Epithelial cell of prostate (primary cell): Measurements from ENCODE around the gene ARHGEF16.

Source experiments
- DNase-seq: peaks from one replicate; pipeline ENCODE4 v3.0.0-alpha.2; 2011; ENCODE audit warnings: low read depth, low spot score
- H3K27ac ChIP-seq: fragments of 450-650 bp; 2 replicates; pipeline ENCODE4 v1.5.1; 2017; ENCODE audit warnings: mild to moderate bottlenecking

The ARHGEF16 gene

DNA sequence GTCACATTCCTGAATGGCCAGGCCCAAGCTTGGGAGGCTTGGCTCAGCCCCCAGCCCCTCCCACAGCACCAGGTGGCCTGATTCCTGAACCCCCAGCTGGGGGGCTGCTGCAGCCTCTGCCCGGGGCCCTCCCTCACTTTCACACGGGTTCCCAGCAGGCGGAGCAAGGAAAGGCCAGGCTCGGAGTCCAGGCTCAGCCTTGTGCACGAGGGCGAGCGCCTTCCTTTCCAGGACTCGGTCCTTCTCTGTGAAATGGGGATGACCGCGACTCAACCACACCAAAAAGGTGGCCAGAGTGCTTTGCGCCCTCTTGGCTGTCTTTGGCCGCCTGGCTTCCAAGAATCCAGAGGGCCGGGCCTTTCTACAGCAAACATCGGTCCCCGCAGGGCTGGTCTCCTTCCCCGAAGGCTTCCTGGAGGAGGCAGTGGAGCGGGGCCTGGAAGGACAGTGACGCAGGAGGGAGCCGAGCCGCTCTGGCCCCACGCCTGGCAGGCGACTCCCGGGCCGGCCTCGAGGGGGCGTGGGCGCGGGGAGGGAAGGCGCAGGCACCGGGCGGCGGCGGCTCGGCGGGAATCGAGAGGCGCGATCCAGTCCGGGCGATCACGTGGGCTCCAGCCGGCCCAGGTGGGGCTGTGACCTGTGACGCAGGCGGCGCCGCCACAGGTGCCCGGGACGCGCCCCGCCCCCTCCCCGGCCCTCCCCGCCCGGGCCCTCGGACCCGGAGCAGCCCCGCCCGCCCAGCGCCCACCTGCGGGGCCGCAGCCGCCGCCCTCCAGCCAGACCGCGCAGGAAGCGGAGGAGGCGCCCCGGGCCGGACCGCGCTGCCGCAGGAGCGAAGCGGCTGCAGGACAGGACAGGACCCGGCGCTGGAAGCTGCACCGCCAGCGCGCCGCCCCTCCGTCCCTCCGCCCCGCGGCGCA, at the start of gene ARHGEF16:
ARHGEF16 (plus strand) TSS at position 775 of the 920 bp plus-strand sequence. CDS start 8,420 bp downstream, outside the sequence.
- no peak for DNase-seq
- H3K27ac ChIP-seq, result peak within 1 kb of the TSS; percentile 46

DNA sequence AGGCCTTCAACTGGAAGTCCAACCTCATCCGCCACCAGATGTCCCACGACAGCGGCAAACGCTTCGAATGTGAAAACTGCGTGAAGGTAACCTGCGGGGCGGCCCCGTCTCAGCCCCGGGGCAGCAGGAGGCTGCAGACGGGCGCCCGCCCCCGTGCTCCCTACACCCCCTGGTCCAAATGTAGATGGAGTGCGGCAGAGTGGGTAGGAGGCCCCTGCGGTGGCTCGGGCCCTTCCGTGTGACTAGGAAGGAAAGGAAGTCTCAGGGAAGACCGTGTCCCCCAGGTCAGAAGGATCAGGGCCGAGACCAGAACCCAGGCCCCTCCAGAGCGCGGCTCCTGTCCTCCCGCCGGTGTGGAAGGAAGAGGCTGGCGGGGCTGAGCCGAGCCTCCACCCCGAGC, 49.7 kb upstream of the ARHGEF16 start:
- DNase-seq, result no peak
- H3K27ac ChIP-seq, result no peak overlapping the region

DNA sequence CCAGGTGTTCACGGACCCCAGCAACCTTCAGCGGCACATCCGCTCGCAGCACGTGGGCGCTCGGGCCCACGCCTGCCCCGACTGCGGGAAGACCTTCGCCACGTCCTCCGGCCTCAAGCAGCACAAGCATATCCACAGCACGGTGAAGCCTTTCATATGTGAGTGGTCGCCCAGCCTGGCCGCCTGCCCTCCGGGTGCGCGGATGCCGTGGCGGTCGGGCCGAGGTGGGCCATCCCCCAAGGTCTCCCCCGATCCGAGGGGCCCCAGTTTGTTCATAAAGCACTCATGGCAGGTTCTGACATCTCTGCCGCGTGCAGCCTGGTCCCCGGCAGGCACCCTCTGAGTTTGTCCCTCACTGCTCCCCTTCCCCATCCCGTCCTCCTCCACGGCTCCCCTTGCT, 49.0 kb upstream of the ARHGEF16 start:
- H3K27ac ChIP-seq, result no peak overlapping the region

DNA sequence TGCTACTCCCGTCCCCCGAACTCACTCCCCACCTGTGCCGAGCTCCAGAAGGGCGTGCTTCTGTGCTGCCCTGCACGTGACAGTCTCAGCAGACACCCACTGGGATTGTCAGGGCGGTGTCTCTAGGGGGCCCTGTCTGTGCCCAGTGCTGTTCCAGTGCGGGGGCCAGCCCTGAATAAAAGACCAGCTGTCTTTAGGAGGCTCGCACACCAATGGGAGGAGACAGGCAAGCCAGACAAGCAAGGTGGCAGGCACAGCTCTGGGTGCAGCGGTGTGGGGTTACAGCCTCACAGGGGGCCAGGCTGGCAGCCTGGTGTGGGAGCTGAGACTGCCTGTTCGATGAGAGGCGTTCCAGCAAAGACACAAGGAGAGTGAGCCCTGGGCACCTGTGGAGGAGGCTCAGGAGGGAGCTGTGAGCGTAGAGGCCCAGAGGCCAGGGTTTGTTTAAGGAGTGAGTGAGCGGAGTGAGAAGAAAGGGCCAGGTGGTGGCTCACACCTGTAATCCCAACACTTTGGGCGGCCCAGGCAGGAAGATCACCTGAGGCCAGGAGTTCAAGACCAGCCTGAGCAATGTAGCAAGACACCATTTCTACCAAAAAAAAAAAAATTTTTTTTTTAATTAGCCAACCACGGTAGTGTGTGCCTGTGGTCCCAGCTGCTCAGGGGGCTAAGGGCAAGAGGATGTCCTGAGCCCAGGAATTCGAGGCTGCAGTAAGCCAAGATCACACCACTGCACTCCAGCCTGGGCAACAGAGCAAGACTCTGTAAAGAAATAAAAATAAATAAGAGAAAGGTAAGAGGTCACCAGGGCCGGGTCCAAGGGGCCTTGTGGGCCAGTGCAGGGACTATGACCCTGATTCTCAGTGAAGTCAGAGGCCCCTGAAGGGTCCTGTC, 48.2 kb upstream of the ARHGEF16 start:
- no peak for DNase-seq
- H3K27ac ChIP-seq, result no peak overlapping the region

More for the DNA sequence above, 49.0 kb upstream of the ARHGEF16 start:
- DNase-seq, result no peak

DNA sequence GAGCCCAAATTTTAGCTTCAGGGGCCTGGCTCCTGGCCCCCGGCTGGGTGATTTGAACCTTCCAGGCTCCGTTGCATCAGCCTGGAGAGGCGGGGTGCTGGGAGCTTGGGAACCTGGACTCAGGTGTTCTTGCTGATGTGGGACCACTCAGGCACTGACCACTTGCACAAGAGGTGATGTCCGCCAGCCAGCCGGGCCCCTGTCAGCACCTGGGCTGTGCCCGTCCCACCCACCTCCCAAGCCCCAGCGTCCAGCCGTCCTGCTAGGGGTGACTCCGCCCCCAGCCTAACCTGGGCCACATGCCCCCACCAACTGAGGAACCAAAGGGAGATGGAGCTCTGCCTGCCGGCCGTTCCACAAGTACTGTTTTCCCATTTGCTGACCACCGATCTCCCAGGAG, 47.4 kb upstream of the ARHGEF16 start:
- no peak for DNase-seq
- no peak overlapping the region for H3K27ac ChIP-seq

DNA sequence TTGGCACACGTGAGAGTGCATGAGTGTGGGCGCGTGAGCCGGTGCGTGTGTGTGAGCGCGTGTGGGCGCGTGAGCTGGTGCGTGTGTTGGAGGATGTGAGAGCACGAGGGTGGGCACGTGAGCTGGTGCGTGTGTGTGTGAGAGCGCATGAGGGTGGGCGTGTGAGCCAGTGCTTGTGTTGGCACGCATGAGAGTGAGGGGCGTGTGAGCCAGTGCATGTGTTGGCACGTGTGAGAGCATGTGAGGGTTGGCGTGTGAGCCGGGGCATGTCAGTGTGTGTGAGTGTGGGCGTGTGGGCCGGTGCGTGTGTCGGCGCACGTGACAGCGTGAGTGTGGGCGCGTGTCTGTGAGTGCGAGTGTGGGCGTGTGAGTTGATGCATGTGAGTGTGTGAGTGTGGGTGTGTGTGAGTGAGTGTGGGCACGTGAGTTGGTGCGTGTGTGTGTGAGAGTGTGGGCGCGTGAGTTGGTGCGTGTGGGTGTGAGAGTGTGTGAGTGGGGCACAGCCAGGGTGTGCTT, 45.7 kb upstream of the ARHGEF16 start:
- H3K27ac ChIP-seq, result no peak overlapping the region
- no peak for DNase-seq

DNA sequence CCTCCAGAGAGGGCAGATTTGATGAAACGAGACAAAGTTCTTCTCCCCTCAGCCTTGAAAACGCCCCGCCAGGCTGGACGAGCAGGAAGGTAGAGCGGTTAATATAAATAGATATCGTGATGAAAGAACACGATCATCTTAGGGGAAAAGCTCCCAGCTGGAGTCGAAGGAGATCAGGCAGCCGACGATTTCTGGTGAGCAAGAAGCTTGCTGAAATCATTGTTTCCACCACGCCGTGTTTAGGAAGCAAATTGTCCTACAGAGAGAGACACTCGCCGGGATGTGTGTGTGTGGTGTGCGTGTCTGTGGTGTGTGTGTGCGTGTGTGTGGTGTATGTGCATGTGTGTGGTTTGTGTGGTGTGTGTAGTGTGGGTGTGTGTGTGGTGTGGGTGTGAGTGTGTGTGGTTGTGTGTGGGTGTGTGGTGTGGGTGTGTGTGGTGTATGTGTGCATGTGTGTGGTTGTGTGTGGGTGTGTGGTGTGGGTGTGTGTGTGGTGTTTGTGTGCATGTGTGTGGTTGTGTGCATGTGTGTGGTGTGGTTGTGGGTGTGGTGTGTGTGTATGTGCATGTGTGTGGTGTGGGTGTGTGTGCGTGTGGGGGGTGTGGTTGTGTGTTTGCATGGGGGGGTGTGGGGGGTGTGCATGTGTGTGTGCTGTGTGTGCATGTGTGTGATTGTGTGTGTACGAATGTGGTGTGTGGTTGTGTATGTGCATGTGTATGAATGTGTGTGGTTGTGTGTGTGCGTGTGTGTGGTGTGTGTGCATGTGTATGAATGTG, 44.9 kb upstream of the ARHGEF16 start:
- no peak for DNase-seq
- H3K27ac ChIP-seq, result no peak overlapping the region

DNA sequence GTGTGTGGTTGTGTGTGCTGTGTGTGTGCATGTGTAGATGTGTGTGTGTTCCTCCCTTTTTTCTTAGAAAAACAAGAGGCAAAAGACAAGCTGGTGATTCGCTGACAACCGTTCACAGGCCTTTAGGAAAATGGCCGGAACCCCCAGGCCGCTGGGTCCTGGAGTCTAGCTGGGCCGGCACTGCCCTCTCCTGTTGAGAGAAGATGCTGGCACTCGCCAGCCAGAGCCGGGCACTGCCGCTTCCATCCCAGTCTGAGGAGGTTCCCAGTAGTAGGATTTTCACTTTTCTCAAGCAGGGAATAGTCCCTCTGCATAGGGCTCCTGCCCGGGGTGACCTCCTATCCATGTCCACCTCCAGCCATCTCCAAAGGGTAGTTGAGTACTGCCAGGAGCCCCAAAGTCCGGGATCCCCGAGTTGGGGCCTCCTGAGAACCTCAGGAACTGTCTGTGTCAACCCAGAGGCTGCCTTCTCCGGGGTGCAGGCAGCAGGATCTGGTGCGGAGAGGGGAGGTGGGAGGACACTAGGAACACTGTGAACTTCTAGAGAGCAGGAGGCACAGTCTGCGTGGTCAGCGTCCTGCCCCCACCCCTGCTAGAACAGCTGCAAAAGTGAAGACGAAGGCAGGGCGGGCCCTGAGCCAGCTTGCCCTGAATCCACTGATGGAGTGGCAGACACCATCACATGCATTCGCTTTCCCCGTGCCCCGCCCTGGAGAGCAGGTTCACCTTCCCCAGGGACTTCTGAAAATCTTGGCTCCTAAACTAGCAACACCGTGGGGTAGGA, 44.1 kb upstream of the ARHGEF16 start:
- DNase-seq, result no peak
- no peak overlapping the region for H3K27ac ChIP-seq

DNA sequence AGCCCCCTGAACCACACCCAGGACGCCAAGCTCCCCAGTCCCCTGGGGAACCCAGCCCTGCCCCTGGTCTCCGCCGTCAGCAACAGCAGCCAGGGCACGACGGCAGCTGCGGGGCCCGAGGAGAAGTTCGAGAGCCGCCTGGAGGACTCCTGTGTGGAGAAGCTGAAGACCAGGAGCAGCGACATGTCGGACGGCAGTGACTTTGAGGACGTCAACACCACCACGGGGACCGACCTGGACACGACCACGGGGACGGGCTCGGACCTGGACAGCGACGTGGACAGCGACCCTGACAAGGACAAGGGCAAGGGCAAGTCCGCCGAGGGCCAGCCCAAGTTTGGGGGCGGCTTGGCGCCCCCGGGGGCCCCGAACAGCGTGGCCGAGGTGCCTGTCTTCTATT, 42.7 kb upstream of the ARHGEF16 start:
- no peak for DNase-seq
- H3K27ac ChIP-seq, result no peak overlapping the region

DNA sequence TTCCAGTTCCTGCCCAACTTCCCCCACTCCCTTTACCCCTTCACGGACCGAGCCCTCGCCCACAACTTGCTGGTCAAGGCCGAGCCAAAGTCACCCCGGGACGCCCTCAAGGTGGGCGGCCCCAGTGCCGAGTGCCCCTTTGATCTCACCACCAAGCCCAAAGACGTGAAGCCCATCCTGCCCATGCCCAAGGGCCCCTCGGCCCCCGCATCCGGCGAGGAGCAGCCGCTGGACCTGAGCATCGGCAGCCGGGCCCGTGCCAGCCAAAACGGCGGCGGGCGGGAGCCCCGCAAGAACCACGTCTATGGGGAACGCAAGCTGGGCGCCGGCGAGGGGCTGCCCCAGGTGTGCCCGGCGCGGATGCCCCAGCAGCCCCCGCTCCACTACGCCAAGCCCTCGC, 42.1 kb upstream of the ARHGEF16 start:
- DNase-seq, result no peak
- no peak overlapping the region for H3K27ac ChIP-seq

DNA sequence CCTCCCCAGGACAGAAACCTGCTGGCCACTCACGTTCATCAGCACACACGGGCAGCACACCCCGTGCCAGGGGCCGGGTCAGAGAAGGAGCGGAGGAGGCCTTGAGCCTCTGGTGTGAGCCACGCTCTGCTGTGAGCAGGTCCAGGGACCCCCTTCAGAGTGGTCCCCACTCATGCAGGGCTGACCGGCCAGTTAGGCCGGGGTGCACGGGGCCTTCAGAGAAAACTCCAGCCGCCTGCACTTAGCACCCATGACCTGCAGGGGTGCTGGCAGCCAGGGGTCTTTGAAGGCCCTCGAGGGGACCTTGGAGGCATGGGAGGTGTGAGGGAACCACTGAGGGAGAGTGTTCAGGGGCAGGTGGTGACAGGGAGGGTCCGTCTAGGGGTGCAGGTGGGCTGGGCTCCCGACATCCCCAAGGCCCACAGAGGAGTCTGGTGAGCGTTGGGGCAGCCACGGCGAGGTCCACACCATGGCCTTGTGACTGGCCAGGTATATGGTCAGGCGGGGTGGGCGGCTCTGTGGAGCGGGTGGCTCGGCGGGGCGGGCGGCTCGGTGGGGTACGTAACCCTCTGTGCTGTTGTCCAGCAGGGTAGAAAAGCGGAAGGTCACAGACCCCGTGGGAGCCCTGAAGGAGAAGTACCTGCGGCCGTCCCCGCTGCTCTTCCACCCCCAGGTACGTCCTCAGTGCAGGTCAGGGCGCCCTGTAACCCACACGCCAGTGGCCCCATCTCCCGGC, 40.3 kb upstream of the ARHGEF16 start:
- H3K27ac ChIP-seq, result no peak overlapping the region
- DNase-seq, result no peak

DNA sequence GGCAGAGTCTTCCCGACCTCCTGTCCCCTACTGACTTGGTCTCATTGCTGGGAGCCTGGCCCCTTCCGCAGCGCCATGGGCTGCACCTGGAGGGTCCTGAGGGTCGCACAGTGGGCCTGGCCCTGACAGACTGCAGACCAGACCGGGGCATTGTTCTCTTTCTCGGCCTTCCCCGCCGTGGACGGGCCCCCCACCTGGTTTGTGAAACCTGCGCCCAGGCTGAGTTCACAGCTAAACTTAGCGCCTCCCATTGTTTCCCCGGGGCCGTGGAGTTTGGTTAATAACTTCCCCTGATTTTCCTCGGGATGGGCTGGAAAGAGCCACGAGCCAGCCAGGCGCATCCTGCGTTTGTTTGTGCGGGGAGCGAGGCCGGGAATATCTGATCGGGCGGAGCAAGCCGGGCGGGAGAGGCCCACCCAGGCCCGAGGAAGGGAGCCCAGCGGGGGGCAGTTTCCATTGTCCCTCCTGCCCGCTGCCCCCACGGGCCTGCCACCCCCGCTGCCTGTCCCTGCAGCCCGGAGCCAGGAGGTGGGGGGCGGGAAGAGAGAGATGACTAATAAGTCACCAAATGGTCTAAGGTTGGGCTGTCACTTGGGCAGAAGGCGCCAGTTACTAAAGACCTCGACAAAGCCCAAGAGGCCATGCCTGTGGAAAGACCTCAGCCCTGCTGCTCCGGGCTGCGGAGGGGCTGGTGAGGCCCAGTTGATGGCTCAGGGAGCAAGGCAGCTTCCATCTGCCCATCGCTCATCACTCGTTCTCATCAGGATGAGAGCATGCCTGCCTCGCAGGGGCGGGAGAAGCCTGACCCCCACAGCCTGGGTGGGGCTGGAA, 39.0 kb upstream of the ARHGEF16 start:
- H3K27ac ChIP-seq, result no peak overlapping the region
- no peak for DNase-seq

DNA sequence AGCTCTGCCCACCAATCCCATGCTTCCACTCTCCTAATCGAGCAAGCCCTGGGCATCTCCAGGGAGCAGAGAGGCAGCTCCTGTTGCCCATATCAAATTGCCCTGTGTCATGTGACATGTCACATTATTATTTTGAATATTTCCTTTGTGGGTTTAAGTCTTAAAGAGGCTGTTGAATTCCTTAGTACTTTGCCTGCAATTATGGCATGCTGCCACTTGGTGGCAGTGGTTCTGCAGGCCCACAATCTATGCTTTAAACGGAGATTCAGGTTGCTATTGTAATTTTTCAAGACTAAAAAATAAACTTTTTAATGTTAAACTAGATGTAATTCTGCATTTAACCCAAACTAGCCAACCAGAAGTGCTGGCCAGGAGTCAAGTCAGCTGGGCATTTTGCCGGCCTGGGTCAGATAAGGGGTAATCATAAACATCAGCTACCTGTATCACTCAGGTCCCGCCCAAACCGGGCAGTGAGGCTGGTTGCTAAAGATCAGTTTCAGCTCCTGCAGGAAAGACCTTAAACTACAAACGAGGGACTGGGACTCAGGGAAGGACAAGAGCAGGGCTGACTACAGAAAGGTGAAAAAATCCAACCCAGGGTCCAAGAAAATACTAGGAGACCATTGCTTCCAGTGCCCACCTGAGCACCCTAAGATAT, 37.3 kb upstream of the ARHGEF16 start:
- no peak for DNase-seq

DNA sequence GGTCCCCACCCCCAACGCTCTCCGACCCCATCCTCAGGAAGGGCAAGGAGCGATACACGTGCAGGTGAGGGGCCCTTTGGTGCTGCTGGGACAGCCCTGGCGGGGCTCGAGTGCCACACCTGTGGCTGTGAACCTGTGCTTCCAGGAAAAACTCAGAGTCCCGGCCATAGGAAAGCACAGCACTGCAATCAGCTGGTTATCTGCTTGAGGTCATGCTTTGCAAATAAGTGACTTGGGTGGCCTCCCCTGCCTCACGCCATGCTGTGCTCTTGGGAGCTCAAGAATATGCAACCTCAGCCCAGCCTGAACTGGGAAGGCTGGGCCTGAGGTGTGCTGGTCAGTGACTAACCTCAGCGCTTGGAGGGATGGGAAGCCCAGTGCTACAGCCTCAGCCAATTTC, 36.5 kb upstream of the ARHGEF16 start:
- no peak overlapping the region for H3K27ac ChIP-seq
- no peak for DNase-seq

More for the DNA sequence above, 37.3 kb upstream of the ARHGEF16 start:
- H3K27ac ChIP-seq, result no peak overlapping the region

DNA sequence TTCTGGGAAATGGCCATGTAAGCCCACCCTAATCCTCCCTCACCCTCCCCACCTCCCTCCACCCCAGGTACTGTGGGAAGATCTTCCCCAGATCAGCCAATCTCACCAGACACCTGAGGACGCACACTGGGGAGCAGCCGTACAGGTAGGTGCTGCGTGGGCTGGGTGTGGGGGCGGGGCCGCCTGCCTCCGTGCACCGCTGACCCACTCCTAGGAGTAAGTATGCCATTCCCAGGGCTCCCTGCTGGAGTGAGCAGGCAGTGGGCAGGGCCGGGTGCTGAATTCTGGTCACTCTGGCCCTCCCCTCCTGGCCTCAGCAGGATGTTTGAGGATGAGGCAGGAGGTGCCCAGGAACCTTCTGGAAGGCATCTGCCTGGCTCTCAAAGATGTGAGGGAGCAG, 35.9 kb upstream of the ARHGEF16 start:
- H3K27ac ChIP-seq, result no peak overlapping the region
- no peak for DNase-seq

DNA sequence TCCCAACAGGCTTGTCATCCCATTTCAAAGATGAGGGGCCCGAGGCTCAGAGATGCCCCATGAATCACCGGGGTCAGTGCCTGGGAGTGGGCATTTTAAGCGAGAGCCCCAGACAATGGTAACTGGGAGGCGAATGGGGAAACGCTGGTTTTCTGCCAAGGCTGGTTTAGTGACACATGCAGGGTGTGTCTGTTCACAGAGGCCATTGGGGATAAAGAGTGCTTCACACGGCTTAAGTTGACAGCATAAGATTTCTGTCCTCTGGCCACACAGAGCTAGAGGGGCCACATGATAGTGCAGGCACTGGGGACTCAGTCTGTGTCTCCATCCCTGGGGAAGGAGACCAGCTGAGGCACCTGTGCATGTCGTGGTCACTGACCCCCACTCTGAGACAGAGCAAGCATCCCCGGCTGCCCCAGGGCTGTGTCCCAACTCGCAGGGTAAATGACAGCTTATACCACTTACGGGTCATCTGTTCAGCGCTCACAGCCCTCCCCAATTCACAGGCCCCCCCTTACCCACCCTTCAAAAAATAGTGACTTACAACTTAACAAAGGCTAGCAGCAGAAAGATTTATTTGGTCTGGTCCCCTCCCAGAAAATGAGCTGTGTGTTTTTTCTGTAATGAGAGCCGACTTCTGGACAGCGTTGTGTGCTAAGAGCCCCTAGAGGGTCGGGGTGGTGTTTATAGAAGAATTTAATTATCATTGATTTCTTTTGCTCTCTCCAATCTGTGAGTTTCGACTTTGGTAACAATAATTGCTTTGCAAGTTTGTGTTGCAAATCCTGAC, 34.9 kb upstream of the ARHGEF16 start:
- H3K27ac ChIP-seq, result no peak overlapping the region
- peak; percentile 5 for DNase-seq
